ENCODE measurements around the gene GMPPA.

The GMPPA gene

GRCh38 chr2:219483451-219484342 lies 15.0 kb upstream of the GMPPA start:
- H3K27ac ChIP-seq = no peak overlapping the region
- no peak for TF ChIP-seq CTCF (conservative IDR thresholded peaks at IDR 0.05)

GRCh38 chr2:219484343-219485200 lies 14.1 kb upstream of the GMPPA start:
- H3K27ac ChIP-seq = no peak overlapping the region
- TF ChIP-seq CTCF (conservative IDR thresholded peaks at IDR 0.05) = no peak

- no peak for TF ChIP-seq CTCF (conservative IDR thresholded peaks at IDR 0.05)
- H3K27ac ChIP-seq = no peak overlapping the region
These were observed 13.5 kb upstream of the GMPPA start for GRCh38 chr2:219485201-219485580.

- no peak overlapping the region for H3K27ac ChIP-seq
- no peak for TF ChIP-seq CTCF (conservative IDR thresholded peaks at IDR 0.05)
These were observed 12.2 kb upstream of the GMPPA start for GRCh38 chr2:219486380-219486959.

GRCh38 chr2:219488149-219488843 lies 10.4 kb upstream of the GMPPA start:
- H3K27ac ChIP-seq = no peak overlapping the region
- TF ChIP-seq CTCF (conservative IDR thresholded peaks at IDR 0.05) = no peak

GRCh38 chr2:219488844-219489194 lies 9.9 kb upstream of the GMPPA start:
- H3K27ac ChIP-seq = no peak overlapping the region
- TF ChIP-seq CTCF (conservative IDR thresholded peaks at IDR 0.05) = no peak
